HEK293 (cell line): ENCODE data around the gene CPEB3.
"Not testable (repeated sequence)": the region's sequence is repeated elsewhere in the genome, so short reads cannot be mapped to it uniquely, and the experiment has no call there.

Experiments
- CTCF ChIA-PET: fragments of 350-600 bp; formaldehyde crosslinking; extraction: SDS; loops from one replicate; lab custom pipeline; 2021; ENCODE audit warnings: antibody characterized with exemption; lab: Yijun Ruan, JAX
- POLR2A ChIA-PET: fragments of 300-600 bp; formaldehyde crosslinking; extraction: SDS; loops from one replicate; lab custom pipeline; 2020; ENCODE audit warnings: antibody characterized with exemption, inconsistent platforms; lab: Yijun Ruan, JAX
- H3K27ac ChIP-seq: fragments of 200-500 bp; sonication (Bioruptor generic); 2 replicates; pipeline ENCODE4 v1.5.1; 2014; ENCODE audit warnings: low read depth, low read length, control low read depth, inconsistent platforms; ENCODE audit errors: extremely low read depth
- H3K36me3 ChIP-seq, 2 experiments: fragments of 200-500 bp in 1 of 2; sonication (Bioruptor generic) in 1 of 2; 1 replicate in 1 of 2; 2 replicates in 1 of 2; pipeline ENCODE4 v1.5.1; 2014 to 2017; ENCODE audit warnings: inconsistent platforms in 2 of 2, low read length in 2 of 2; ENCODE audit not compliant: control insufficient read depth in 2 of 2, insufficient read depth in 1 of 2
- H3K4me1 ChIP-seq: fragments of 200-500 bp; sonication (Bioruptor generic); 2 replicates; pipeline ENCODE4 v1.5.1; 2014; ENCODE audit warnings: mild to moderate bottlenecking, low read length, inconsistent platforms; ENCODE audit not compliant: control insufficient read depth, insufficient read depth
- H3K4me3 ChIP-seq: 2 replicates; pipeline ENCODE4 v1.5.1; 2011; ENCODE audit warnings: low read depth, mild to moderate bottlenecking, control low read depth, low read length, moderate library complexity
- H3K9me3 ChIP-seq: fragments of 200-500 bp; sonication (Bioruptor generic); 2 replicates; pipeline ENCODE4 v1.5.1; 2014; ENCODE audit warnings: low read depth, low read length, inconsistent platforms; ENCODE audit not compliant: control insufficient read depth, insufficient read depth
- EGR2 ChIP-seq: fragments of 450-650 bp; formaldehyde crosslinking; IDR thresholded peaks from 2 replicates; pipeline ENCODE4 v1.5.1; 2016; ENCODE audit warnings: low read depth, missing biosample characterization, missing genetic modification characterization
- GLI4 ChIP-seq: fragments of 450-650 bp; formaldehyde crosslinking; IDR thresholded peaks from 2 replicates; pipeline ENCODE4 v1.5.1; 2016; ENCODE audit warnings: missing biosample characterization, missing genetic modification characterization
- KLF9 ChIP-seq: fragments of 450-650 bp; formaldehyde crosslinking; IDR thresholded peaks from 2 replicates; pipeline ENCODE4 v1.5.1; 2016; ENCODE audit warnings: missing biosample characterization, missing genetic modification characterization, low read depth
- MEIS1 ChIP-seq: sonication (generic); formaldehyde crosslinking; IDR thresholded peaks from 2 replicates; pipeline ENCODE4 v1.8.1; 2022; ENCODE audit warnings: missing genetic modification reagents, mild to moderate bottlenecking, borderline replicate concordance
- MYNN ChIP-seq: fragments of 450-650 bp; formaldehyde crosslinking; IDR thresholded peaks from 2 replicates; pipeline ENCODE4 v1.5.1; 2016; ENCODE audit warnings: missing biosample characterization, missing genetic modification characterization, borderline replicate concordance
- YY1 ChIP-seq: fragments of 450-650 bp; formaldehyde crosslinking; IDR thresholded peaks from 2 replicates; pipeline ENCODE4 v1.5.1; 2018; ENCODE audit warnings: missing biosample characterization, missing genetic modification characterization
- ZBTB48 ChIP-seq: fragments of 450-650 bp; formaldehyde crosslinking; IDR thresholded peaks from 2 replicates; pipeline ENCODE4 v1.5.1; 2016; ENCODE audit warnings: missing biosample characterization, missing genetic modification characterization
- ZFP3 ChIP-seq: fragments of 450-650 bp; formaldehyde crosslinking; IDR thresholded peaks from 2 replicates; pipeline ENCODE4 v1.5.1; 2016; ENCODE audit warnings: low read depth, missing biosample characterization, missing genetic modification characterization
- ZNF10 ChIP-seq: fragments of 450-650 bp; formaldehyde crosslinking; IDR thresholded peaks from 2 replicates; pipeline ENCODE4 v1.5.1; 2017; ENCODE audit warnings: missing biosample characterization, missing genetic modification characterization
- ZNF132 ChIP-seq: fragments of 450-650 bp; formaldehyde crosslinking; IDR thresholded peaks from 2 replicates; pipeline ENCODE4 v1.5.1; 2017; ENCODE audit warnings: missing biosample characterization, missing genetic modification characterization, borderline replicate concordance
- ZNF140 ChIP-seq: fragments of 450-650 bp; formaldehyde crosslinking; IDR thresholded peaks from 2 replicates; pipeline ENCODE4 v1.5.1; 2016; ENCODE audit warnings: missing biosample characterization, missing genetic modification characterization
- ZNF174 ChIP-seq: fragments of 450-650 bp; formaldehyde crosslinking; IDR thresholded peaks from 2 replicates; pipeline ENCODE4 v1.5.0; 2017; ENCODE audit warnings: missing biosample characterization, mild to moderate bottlenecking, missing genetic modification characterization
- ZNF19 ChIP-seq: fragments of 450-650 bp; formaldehyde crosslinking; IDR thresholded peaks from 2 replicates; pipeline ENCODE4; 2016; ENCODE audit warnings: missing biosample characterization, missing genetic modification characterization, low read depth
- ZNF202 ChIP-seq: fragments of 450-650 bp; formaldehyde crosslinking; IDR thresholded peaks from 2 replicates; pipeline ENCODE4 v1.5.1; 2016; ENCODE audit warnings: missing biosample characterization, missing genetic modification characterization, borderline replicate concordance
- ZNF239 ChIP-seq: fragments of 450-650 bp; formaldehyde crosslinking; IDR thresholded peaks from 2 replicates; pipeline ENCODE4 v1.5.1; 2016; ENCODE audit warnings: missing biosample characterization, missing genetic modification characterization
- ZNF324 ChIP-seq: fragments of 450-650 bp; formaldehyde crosslinking; IDR thresholded peaks from 2 replicates; pipeline ENCODE4 v1.5.1; 2016; ENCODE audit warnings: missing biosample characterization, missing genetic modification characterization
- ZNF354C ChIP-seq: fragments of 450-650 bp; formaldehyde crosslinking; IDR thresholded peaks from 2 replicates; pipeline ENCODE4 v1.5.1; 2016; ENCODE audit warnings: missing biosample characterization, missing genetic modification characterization, low read depth, borderline replicate concordance
- ZNF37A ChIP-seq: fragments of 450-650 bp; IDR thresholded peaks from 2 replicates; pipeline ENCODE4 v1.5.1; 2018; ENCODE audit warnings: missing biosample characterization, missing genetic modification characterization
- ZNF394 ChIP-seq: fragments of 450-650 bp; formaldehyde crosslinking; IDR thresholded peaks from 2 replicates; pipeline ENCODE4 v1.5.1; 2016; ENCODE audit warnings: missing biosample characterization, missing genetic modification characterization, mild to moderate bottlenecking, moderate library complexity, borderline replicate concordance
- ZNF433 ChIP-seq: fragments of 450-650 bp; formaldehyde crosslinking; IDR thresholded peaks from 2 replicates; pipeline ENCODE4 v1.5.1; 2016; ENCODE audit warnings: missing biosample characterization, missing genetic modification characterization, low read depth
- ZNF514 ChIP-seq: fragments of 450-650 bp; formaldehyde crosslinking; IDR thresholded peaks from 2 replicates; pipeline ENCODE4 v1.5.1; 2016; ENCODE audit warnings: missing biosample characterization, missing genetic modification characterization
- ZNF548 ChIP-seq: fragments of 450-650 bp; formaldehyde crosslinking; IDR thresholded peaks from 2 replicates; pipeline ENCODE4 v1.5.1; 2016; ENCODE audit warnings: missing biosample characterization, missing genetic modification characterization
- ZNF561 ChIP-seq: fragments of 450-650 bp; IDR thresholded peaks from 2 replicates; pipeline ENCODE4 v1.5.1; 2018; ENCODE audit warnings: missing biosample characterization, missing genetic modification characterization, borderline replicate concordance
- ZNF571 ChIP-seq: fragments of 450-650 bp; formaldehyde crosslinking; IDR thresholded peaks from 2 replicates; pipeline ENCODE4 v1.5.0; 2017; ENCODE audit warnings: missing biosample characterization, missing genetic modification characterization
- ZNF660 ChIP-seq: fragments of 450-650 bp; IDR thresholded peaks from 2 replicates; pipeline ENCODE4 v1.5.1; 2018; ENCODE audit warnings: missing biosample characterization, mild to moderate bottlenecking, missing genetic modification characterization
- ZNF785 ChIP-seq: fragments of 450-650 bp; formaldehyde crosslinking; IDR thresholded peaks from 2 replicates; pipeline ENCODE4 v1.5.1; 2016; ENCODE audit warnings: missing biosample characterization, missing genetic modification characterization
- TF ChIP-seq, protein P1 (sequence below): fragments of 450-650 bp; formaldehyde crosslinking; IDR thresholded peaks from 2 replicates; pipeline ENCODE4 v1.5.1; 2017; ENCODE audit warnings: missing biosample characterization, missing genetic modification characterization
- TF ChIP-seq, protein P2 (sequence below): fragments of 450-650 bp; formaldehyde crosslinking; IDR thresholded peaks from 2 replicates; pipeline ENCODE4 v1.5.1; 2016; ENCODE audit warnings: missing biosample characterization, missing genetic modification characterization, low read depth
- TF ChIP-seq, protein P3 (sequence below): fragments of 450-650 bp; formaldehyde crosslinking; IDR thresholded peaks from 2 replicates; pipeline ENCODE4 v1.5.1; 2016; ENCODE audit warnings: missing biosample characterization, missing genetic modification characterization

The CPEB3 gene

DNA sequence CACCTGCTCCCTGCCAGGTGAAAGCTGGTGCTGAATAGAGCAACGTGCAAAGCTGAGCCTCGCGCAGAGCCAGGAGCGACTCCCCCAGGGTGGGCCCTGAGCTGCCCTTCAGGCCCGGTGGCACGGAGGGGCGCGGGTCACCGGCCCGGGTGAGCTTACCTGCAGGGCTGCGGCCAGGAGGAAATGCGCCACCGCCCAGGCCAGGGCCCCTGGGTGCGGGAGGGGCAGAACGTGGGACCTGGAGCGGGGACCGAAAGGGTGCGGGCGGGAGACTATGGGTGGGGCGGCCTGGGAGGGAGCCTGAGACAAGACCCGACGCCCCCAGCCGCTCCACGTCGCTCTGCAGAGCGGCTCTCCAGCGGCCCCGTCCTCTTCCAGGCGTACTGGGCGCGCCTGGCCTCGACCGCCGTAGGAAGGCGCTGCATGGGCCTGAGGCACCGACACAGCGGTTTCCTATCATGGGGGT lies 245.2 kb downstream of the CPEB3 start:
- no peak for TF ChIP-seq ZNF571 (tag by site-specific recombination)
- no peak for TF ChIP-seq ZNF202 (tag by site-specific recombination)
- no peak for TF ChIP-seq ZNF324 (tag by site-specific recombination)
- TF ChIP-seq EGR2 (tag by site-specific recombination) = no peak
- TF ChIP-seq ZFP3 (tag by site-specific recombination) = no peak
- no peak for TF ChIP-seq ZNF514 (tag by site-specific recombination)
- no peak for TF ChIP-seq ZNF140 (tag by site-specific recombination)
- CTCF ChIA-PET = no interaction called here
- H3K4me3 ChIP-seq = no peak overlapping the region

DNA sequence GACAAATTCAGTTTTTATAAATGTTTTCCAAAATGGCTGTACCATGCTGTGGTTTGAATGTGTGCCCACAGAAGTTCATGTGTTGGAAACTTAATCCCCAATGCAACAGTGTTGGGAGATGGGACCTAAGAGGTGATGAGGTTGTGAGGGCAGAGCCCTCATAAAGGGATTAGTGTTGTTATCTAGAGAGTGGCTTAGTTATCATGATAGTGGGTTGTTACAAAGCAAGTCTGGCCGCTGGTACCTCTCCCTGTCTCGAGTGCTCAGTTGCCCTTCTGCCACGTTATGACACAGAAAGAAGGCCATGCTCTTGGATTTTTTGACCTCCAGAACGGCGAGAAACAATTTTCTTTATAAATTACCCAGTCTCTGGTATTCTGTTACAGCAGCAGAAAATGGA lies 248.3 kb downstream of the CPEB3 start:
- POLR2A ChIA-PET = no interaction called here
- H3K4me3 ChIP-seq = no peak overlapping the region
- CTCF ChIA-PET = no interaction called here
- H3K9me3 ChIP-seq = no peaks in the 10 kb centered on the region
- no peaks in the 10 kb centered on the region for H3K4me1 ChIP-seq
- H3K27ac ChIP-seq = no peak overlapping the region
- H3K36me3 ChIP-seq = no peaks in the 10 kb centered on the region; a peak in 1 of 3 replicates
- TF ChIP-seq, protein P1, sequence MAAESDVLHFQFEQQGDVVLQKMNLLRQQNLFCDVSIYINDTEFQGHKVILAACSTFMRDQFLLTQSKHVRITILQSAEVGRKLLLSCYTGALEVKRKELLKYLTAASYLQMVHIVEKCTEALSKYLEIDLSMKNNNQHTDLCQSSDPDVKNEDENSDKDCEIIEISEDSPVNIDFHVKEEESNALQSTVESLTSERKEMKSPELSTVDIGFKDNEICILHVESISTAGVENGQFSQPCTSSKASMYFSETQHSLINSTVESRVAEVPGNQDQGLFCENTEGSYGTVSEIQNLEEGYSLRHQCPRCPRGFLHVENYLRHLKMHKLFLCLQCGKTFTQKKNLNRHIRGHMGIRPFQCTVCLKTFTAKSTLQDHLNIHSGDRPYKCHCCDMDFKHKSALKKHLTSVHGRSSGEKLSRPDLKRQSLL (tag by site-specific recombination) = no peak
- TF ChIP-seq ZNF239 (tag by site-specific recombination) (no peak), MEIS1 (CRISPR knock-in tag) (no peak), ZNF19 (tag by site-specific recombination) (no peak), ZNF140 (tag by site-specific recombination) (no peak), GLI4 (tag by site-specific recombination) (no peak), ZNF354C (tag by site-specific recombination) (no peak), ZNF37A (tag by site-specific recombination) (no peak), ZBTB48 (tag by site-specific recombination) (no peak), ZNF394 (tag by site-specific recombination) (no peak), ZNF132 (no peak), ZNF174 (no peak), ZNF433 (tag by site-specific recombination) (no peak)
- TF ChIP-seq, protein P2, sequence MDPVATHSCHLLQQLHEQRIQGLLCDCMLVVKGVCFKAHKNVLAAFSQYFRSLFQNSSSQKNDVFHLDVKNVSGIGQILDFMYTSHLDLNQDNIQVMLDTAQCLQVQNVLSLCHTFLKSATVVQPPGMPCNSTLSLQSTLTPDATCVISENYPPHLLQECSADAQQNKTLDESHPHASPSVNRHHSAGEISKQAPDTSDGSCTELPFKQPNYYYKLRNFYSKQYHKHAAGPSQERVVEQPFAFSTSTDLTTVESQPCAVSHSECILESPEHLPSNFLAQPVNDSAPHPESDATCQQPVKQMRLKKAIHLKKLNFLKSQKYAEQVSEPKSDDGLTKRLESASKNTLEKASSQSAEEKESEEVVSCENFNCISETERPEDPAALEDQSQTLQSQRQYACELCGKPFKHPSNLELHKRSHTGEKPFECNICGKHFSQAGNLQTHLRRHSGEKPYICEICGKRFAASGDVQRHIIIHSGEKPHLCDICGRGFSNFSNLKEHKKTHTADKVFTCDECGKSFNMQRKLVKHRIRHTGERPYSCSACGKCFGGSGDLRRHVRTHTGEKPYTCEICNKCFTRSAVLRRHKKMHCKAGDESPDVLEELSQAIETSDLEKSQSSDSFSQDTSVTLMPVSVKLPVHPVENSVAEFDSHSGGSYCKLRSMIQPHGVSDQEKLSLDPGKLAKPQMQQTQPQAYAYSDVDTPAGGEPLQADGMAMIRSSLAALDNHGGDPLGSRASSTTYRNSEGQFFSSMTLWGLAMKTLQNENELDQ (tag by site-specific recombination) = no peak

More for the DNA sequence above, 245.2 kb downstream of the CPEB3 start:
- Histone ChIP-seq H3K36me3 (no peaks in the 10 kb centered on the region; a peak in 1 of 3 replicates), H3K27ac (no peak overlapping the region), H3K9me3 (no peaks in the 10 kb centered on the region), H3K4me1 (no peaks in the 10 kb centered on the region)
- POLR2A ChIA-PET = no interaction called here

DNA sequence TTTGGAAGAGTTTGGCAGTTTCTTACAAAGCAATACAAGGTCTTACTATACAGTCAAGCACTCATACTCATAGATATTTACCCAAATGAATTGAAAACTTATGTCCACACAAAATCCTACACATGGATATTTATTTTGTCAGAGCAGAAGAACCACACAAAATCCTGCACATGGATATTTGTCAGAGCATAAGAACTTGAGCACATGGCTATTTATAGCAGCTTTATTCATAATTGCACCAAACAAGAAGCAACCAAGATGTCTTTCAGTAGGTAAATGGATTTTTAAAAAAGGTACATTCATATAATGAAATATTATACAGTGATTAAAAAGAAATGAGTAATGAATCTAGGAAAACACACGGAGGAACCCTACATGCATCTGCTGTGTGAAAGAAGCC lies 251.9 kb downstream of the CPEB3 start:
- CTCF ChIA-PET = no interaction called here
- POLR2A ChIA-PET = interaction anchor here (0.6 kb wide), 1 partner anchor 130 kb away, joined by 6 read pairs; no protein-coding TSS in a partner anchor

DNA sequence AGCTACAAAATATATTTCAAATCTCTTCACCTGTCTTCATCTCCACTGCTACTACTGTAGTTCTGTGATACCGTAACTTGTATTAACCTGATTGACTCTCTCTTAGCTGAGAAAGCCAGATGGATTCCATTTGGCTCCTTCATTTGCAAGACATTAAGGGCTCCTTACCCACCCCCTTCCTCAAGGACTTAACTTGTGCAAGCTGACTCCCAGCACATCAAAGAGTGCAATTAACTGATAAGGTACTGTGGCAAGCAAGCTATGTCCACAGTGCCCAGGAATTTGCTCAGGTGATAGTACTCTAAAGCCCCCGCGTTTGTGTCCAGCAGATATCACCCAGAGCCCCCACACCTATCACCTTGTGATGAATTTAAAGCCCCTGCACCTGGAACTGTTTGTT lies 257.8 kb downstream of the CPEB3 start:
- H3K27ac ChIP-seq, CTCF ChIA-PET, H3K4me1 ChIP-seq, H3K4me3 ChIP-seq, H3K9me3 ChIP-seq: not testable (repeated sequence)
- POLR2A ChIA-PET = interaction anchor here (0.5 kb wide), 1 partner anchor 275 kb away, joined by 5 read pairs; no protein-coding TSS in a partner anchor
- peaks cover 22 to 44% of the 10 kb centered on the region in 2 experiments for H3K36me3 ChIP-seq

More for the DNA sequence above, 251.9 kb downstream of the CPEB3 start:
- Histone ChIP-seq H3K4me3 (no peak overlapping the region), H3K4me1 (no peaks in the 10 kb centered on the region), H3K36me3 (no peaks in the 10 kb centered on the region; a peak in 1 of 3 replicates), H3K9me3 (no peaks in the 10 kb centered on the region), H3K27ac (no peak overlapping the region)
- TF ChIP-seq ZNF785 (tag by site-specific recombination) (no peak), ZNF660 (tag by site-specific recombination) (no peak), YY1 (tag by site-specific recombination) (no peak), ZNF10 (tag by site-specific recombination) (no peak), ZNF548 (tag by site-specific recombination) (no peak), MYNN (tag by site-specific recombination) (no peak), KLF9 (tag by site-specific recombination) (no peak), ZNF561 (no peak)
- TF ChIP-seq, protein P3, sequence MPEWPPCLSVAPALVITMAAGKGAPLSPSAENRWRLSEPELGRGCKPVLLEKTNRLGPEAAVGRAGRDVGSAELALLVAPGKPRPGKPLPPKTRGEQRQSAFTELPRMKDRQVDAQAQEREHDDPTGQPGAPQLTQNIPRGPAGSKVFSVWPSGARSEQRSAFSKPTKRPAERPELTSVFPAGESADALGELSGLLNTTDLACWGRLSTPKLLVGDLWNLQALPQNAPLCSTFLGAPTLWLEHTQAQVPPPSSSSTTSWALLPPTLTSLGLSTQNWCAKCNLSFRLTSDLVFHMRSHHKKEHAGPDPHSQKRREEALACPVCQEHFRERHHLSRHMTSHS = no peak
